Lower leg skin (tissue), 3 donors: ENCODE measurements around the gene SCD5.

ENCODE experiments used
- CTCF ChIP-seq, 3 donors: fragments of 450-650 bp; IDR thresholded peaks; one replicate each; pipeline ENCODE4 v1.5.1; 2016; ENCODE audit warnings: antibody characterized with exemption in 3 of 3, mild to moderate bottlenecking in 3 of 3, moderate library complexity in 2 of 3
- POLR2A ChIP-seq, 2 donors: fragments of 450-650 bp; IDR thresholded peaks; one replicate each; pipeline ENCODE4 v1.6.1; 2016 to 2017; ENCODE audit warnings: antibody characterized with exemption in 2 of 2, mild to moderate bottlenecking in 1 of 2, moderate library complexity in 1 of 2

GRCh38 chr4:82645936-82646565, 152.5 kb downstream of the SCD5 start:
- TF ChIP-seq CTCF (IDR thresholded peaks at IDR 0.05) (no peak), POLR2A (IDR thresholded peaks at IDR 0.05) (no peak)
